H1 (cell line): Measurements from ENCODE around the gene CHAD. TPM values are rescaled to one million over a fixed set of nuclear protein-coding genes. Genes with fewer than 3 reads are reported as not detected.

Experiments
- CTCF ChIA-PET: fragments of 300-600 bp; sonication (Branson Sonifier 250); formaldehyde crosslinking; loops from one replicate; lab custom pipeline; 2021; ENCODE audit not compliant: partially characterized antibody; lab: Charles Lee
- POLR2A ChIA-PET: fragments of 300-600 bp; sonication (Branson Sonifier 250); formaldehyde crosslinking; loops from one replicate; lab custom pipeline; 2021; ENCODE audit warnings: inconsistent platforms; ENCODE audit not compliant: partially characterized antibody; lab: Charles Lee
- DNase-seq, 2 experiments: peaks; one replicate each; pipeline versions ENCODE4 v3.0.0 to v3.0.0-alpha.2; 2010 to 2022; ENCODE audit warnings: low spot score in 2 of 2, low read depth in 1 of 2, mixed read lengths in 1 of 2
- FAIRE-seq: peaks from 2 replicates; lab custom pipeline; 2011; peaks lifted over from hg19 to GRCh38; lab: Jason Lieb, UNC
- H2AFZ ChIP-seq: 2 replicates; pipeline ENCODE4 v1.8.1; 2012; ENCODE audit warnings: low read length, inconsistent platforms
- H2AK5ac ChIP-seq: 2 replicates; pipeline ENCODE4 v1.6.1; 2013; ENCODE audit warnings: low read depth, low read length
- H2BK120ac ChIP-seq: replicated peaks from 2 replicates; pipeline ENCODE3; 2013; ENCODE audit warnings: low read depth, low read length, inconsistent platforms
- H2BK12ac ChIP-seq: 2 replicates; pipeline ENCODE4 v1.6.1; 2013; ENCODE audit warnings: low read depth, low read length
- H2BK15ac ChIP-seq: 2 replicates; pipeline ENCODE4 v1.6.1; 2013; ENCODE audit warnings: low read length
- H2BK20ac ChIP-seq: 2 replicates; pipeline ENCODE4 v1.6.1; 2013; ENCODE audit warnings: low read length
- H2BK5ac ChIP-seq: 2 replicates; pipeline ENCODE4 v1.6.1; 2013; ENCODE audit warnings: low read depth, low read length
- H3K14ac ChIP-seq: 2 replicates; pipeline ENCODE4 v1.6.1; 2013; ENCODE audit warnings: inconsistent platforms; ENCODE audit not compliant: insufficient read length
- H3K18ac ChIP-seq: 2 replicates; pipeline ENCODE4 v1.6.1; 2013; ENCODE audit warnings: low read length; ENCODE audit errors: extremely low read depth
- H3K23ac ChIP-seq: 2 replicates; pipeline ENCODE4 v1.6.1; 2013; ENCODE audit warnings: inconsistent platforms; ENCODE audit not compliant: insufficient read length
- H3K23me2 ChIP-seq: 2 replicates; pipeline ENCODE4 v1.6.1; 2013; ENCODE audit warnings: low read depth, low read length
- H3K27ac ChIP-seq: 2 replicates; pipeline ENCODE4 v1.6.1; 2011; ENCODE audit warnings: low read depth, low read length, inconsistent platforms
- H3K27me3 ChIP-seq, 4 experiments: replicated peaks in 1 of 4; 1 replicate in 1 of 4; 2 replicates in 3 of 4; pipeline versions ENCODE4 v1.6.1 to v1.8.1; 2011 to 2013; ENCODE audit warnings: low read length in 3 of 4, mild to moderate bottlenecking in 3 of 4, inconsistent platforms in 2 of 4, mixed read lengths in 2 of 4, moderate library complexity in 1 of 4; ENCODE audit not compliant: control insufficient read depth in 3 of 4, insufficient read depth in 3 of 4; ENCODE audit errors: extremely low read depth in 1 of 4
- H3K36me3 ChIP-seq, 4 experiments: 2 replicates each; pipeline versions ENCODE4 v1.6.1 to v1.8.1; 2011 to 2013; ENCODE audit warnings: mild to moderate bottlenecking in 4 of 4, low read length in 3 of 4, moderate library complexity in 2 of 4, control low read depth in 1 of 4, inconsistent platforms in 1 of 4; ENCODE audit not compliant: insufficient read depth in 4 of 4, control insufficient read depth in 2 of 4
- H3K4ac ChIP-seq: replicated peaks from 2 replicates; pipeline ENCODE3; 2013; ENCODE audit warnings: low read length, low read depth, mixed read lengths, inconsistent platforms; ENCODE audit not compliant: insufficient read length
- H3K4me1 ChIP-seq, 4 experiments: replicated peaks in 1 of 4; 1 replicate in 1 of 4; 2 replicates in 3 of 4; pipeline versions ENCODE4 v1.6.1 to v1.8.1; 2011 to 2013; ENCODE audit warnings: low read length in 3 of 4, inconsistent platforms in 2 of 4, mixed read lengths in 1 of 4; ENCODE audit not compliant: insufficient read depth in 4 of 4, control insufficient read depth in 3 of 4
- H3K4me2 ChIP-seq, 2 experiments: 2 replicates each; pipeline versions ENCODE4 v1.6.1 to v1.8.1; 2011 to 2013; ENCODE audit warnings: low read depth in 2 of 2, low read length in 2 of 2, control low read depth in 1 of 2, inconsistent platforms in 1 of 2, mild to moderate bottlenecking in 1 of 2; ENCODE audit not compliant: insufficient read depth in 1 of 2
- H3K4me3 ChIP-seq, 4 experiments: fragments of 200-600, 300-600 bp in 1 of 4; sonication (generic), shearing (Covaris generic), sonication (Bioruptor Twin) in 1 of 4; 2 replicates each; pipeline versions ENCODE4 v1.5.1 to v1.8.1; 2011 to 2016; ENCODE audit warnings: low read length in 4 of 4, low read depth in 3 of 4, control low read depth in 2 of 4, inconsistent platforms in 2 of 4, mild to moderate bottlenecking in 2 of 4, mixed read lengths in 1 of 4, moderate library complexity in 1 of 4; ENCODE audit not compliant: insufficient read depth in 2 of 4; ENCODE audit errors: extremely low read depth in 1 of 4
- H3K56ac ChIP-seq: replicated peaks from 2 replicates; pipeline ENCODE3; 2013; ENCODE audit warnings: low read depth, mild to moderate bottlenecking, mixed read lengths, low read length, inconsistent platforms; ENCODE audit not compliant: insufficient read length
- H3K79me1 ChIP-seq: 2 replicates; pipeline ENCODE4 v1.6.1; 2013; ENCODE audit warnings: low read depth, low read length, control low read depth
- H3K79me2 ChIP-seq, 2 experiments: 2 replicates each; pipeline versions ENCODE4 v1.6.1 to v1.8.1; 2012 to 2013; ENCODE audit warnings: low read length in 2 of 2, mild to moderate bottlenecking in 2 of 2, inconsistent platforms in 1 of 2; ENCODE audit not compliant: insufficient read depth in 2 of 2, control insufficient read depth in 1 of 2
- H3K9ac ChIP-seq, 4 experiments: replicated peaks in 1 of 4; 1 replicate in 1 of 4; 2 replicates in 3 of 4; pipeline versions ENCODE4 v1.6.1 to v1.8.1; 2011 to 2013; ENCODE audit warnings: low read depth in 3 of 4, low read length in 3 of 4, control low read depth in 2 of 4, mild to moderate bottlenecking in 2 of 4, moderate library complexity in 2 of 4, inconsistent platforms in 1 of 4; ENCODE audit errors: extremely low read depth in 1 of 4
- H3K9me3 ChIP-seq, 2 experiments: 2 replicates each; pipeline versions ENCODE4 v1.6.1 to v1.8.1; 2012 to 2013; ENCODE audit warnings: mild to moderate bottlenecking in 2 of 2, moderate library complexity in 2 of 2, control low read depth in 1 of 2, inconsistent platforms in 1 of 2, low read depth in 1 of 2, low read length in 1 of 2, mixed read lengths in 1 of 2; ENCODE audit not compliant: insufficient read depth in 2 of 2
- H4K20me1 ChIP-seq, 2 experiments: replicated peaks in 1 of 2; 2 replicates each; pipeline versions ENCODE3 to v1.8.1; 2011 to 2013; ENCODE audit warnings: inconsistent platforms in 2 of 2, low read length in 2 of 2, mild to moderate bottlenecking in 1 of 2; ENCODE audit not compliant: insufficient read depth in 2 of 2, control insufficient read depth in 1 of 2
- H4K5ac ChIP-seq: 2 replicates; pipeline ENCODE4 v1.6.1; 2013; ENCODE audit warnings: low read length, low read depth, mixed read lengths, inconsistent platforms; ENCODE audit not compliant: insufficient read length
- H4K8ac ChIP-seq: 2 replicates; pipeline ENCODE4 v1.8.0; 2013; ENCODE audit warnings: mild to moderate bottlenecking, moderate library complexity, low read length, inconsistent platforms; ENCODE audit not compliant: insufficient read depth; ENCODE audit errors: extremely low read depth
- H4K91ac ChIP-seq: replicated peaks from 2 replicates; pipeline ENCODE3; 2013; ENCODE audit warnings: low read length, mixed read lengths, inconsistent platforms; ENCODE audit not compliant: insufficient read length
- BRCA1 ChIP-seq: IDR thresholded peaks from 2 replicates; pipeline ENCODE4 v1.6.1; 2012; ENCODE audit warnings: low read depth, low read length, improper control_type of control experiment
- CREB1 ChIP-seq: IDR thresholded peaks from 2 replicates; pipeline ENCODE4 v1.6.1; 2012; ENCODE audit warnings: inconsistent platforms
- E2F6 ChIP-seq: IDR thresholded peaks from 2 replicates; pipeline ENCODE4 v1.6.1; 2012; ENCODE audit warnings: inconsistent platforms
- FOSL1 ChIP-seq: IDR thresholded peaks from 2 replicates; pipeline ENCODE4 v1.6.1; 2011; ENCODE audit warnings: mild to moderate bottlenecking, low read depth, low read length, moderate library complexity; ENCODE audit not compliant: insufficient read depth
- GABPA ChIP-seq: IDR thresholded peaks from 2 replicates; pipeline ENCODE4 v1.6.1; 2011; ENCODE audit warnings: mild to moderate bottlenecking, low read length, moderate library complexity, borderline replicate concordance; ENCODE audit not compliant: insufficient read depth
- RAD21 ChIP-seq, 2 experiments: IDR thresholded peaks in 1 of 2; conservative IDR thresholded peaks in 1 of 2; 2 replicates each; pipeline ENCODE4 v1.6.1; 2011; ENCODE audit warnings: low read depth in 2 of 2, low read length in 2 of 2, improper control_type of control experiment in 1 of 2, inconsistent platforms in 1 of 2, mild to moderate bottlenecking in 1 of 2, moderate library complexity in 1 of 2
- SAP30 ChIP-seq: fragments of 300-600 bp; sonication (generic); IDR thresholded peaks from 2 replicates; pipeline ENCODE4 v1.7.1; 2012; ENCODE audit warnings: low read length, moderate library complexity, mild to moderate bottlenecking, inconsistent platforms; ENCODE audit not compliant: insufficient read depth, insufficient replicate concordance
- SP4 ChIP-seq: IDR thresholded peaks from 2 replicates; pipeline ENCODE4 v1.6.1; 2012; ENCODE audit warnings: low read length, inconsistent platforms
- TAF1 ChIP-seq: IDR thresholded peaks from 2 replicates; pipeline ENCODE4 v1.6.1; 2011; ENCODE audit warnings: mild to moderate bottlenecking, low read depth, low read length
- TBP ChIP-seq: IDR thresholded peaks from 2 replicates; pipeline ENCODE4 v1.6.1; 2011; ENCODE audit warnings: low read depth, low read length, improper control_type of control experiment
- WGBS, 2 experiments: shearing (Covaris generic) in 1 of 2; methylation state at CpG; one replicate each; pipeline versions ENCODE4 v1.1.6 to v1.1.7; 2013 to 2015; ENCODE audit warnings: low lambda C conversion rate in 2 of 2, mixed read lengths in 2 of 2, inconsistent platforms in 1 of 2, low coverage in 1 of 2, missing lambda C conversion rate in 1 of 2; ENCODE audit not compliant: insufficient replicate concordance in 2 of 2, insufficient coverage in 1 of 2, insufficient read length in 1 of 2; ENCODE audit errors: extremely low coverage in 1 of 2, missing lambda C conversion rate in 1 of 2; 5-methylcytosine and 5-hydroxymethylcytosine counted together
- polyA plus RNA-seq, 7 experiments: library from polyadenylated mRNA; depleted of rRNA in 3 of 7; stranded (reverse) in 5 of 7; unstranded in 2 of 7; fragments of >200 nt in 5 of 7; fragments of 200-250 nt in 2 of 7; gene quantifications; 1 replicate in 5 of 7; 2 replicates in 1 of 7; 4 replicates in 1 of 7; pipeline versions ENCODE4 v1.2.1 to v1.2.3, GENCODE V29; 2011 to 2013; ENCODE audit warnings: missing spikeins in 2 of 7, mixed read lengths in 2 of 7
- total RNA-seq: library from RNA; stranded (reverse); fragmentation: NEBNext Ultra II Directional; extraction: Animal tissue kit (Norgen Biotek cat#: 25700); gene quantifications from 2 replicates; pipeline ENCODE4 v1.2.1, GENCODE V29; 2021

The CHAD gene
- total and polyA plus RNA-seq, 2 of the 8 experiments (the other 6 are each of a cell fraction or from before 2014, with no cell fraction given) = 0.03 TPM; not detected in 1

GRCh38 chr17:50482110-50482509, 13.4 kb upstream of the CHAD start:
- Histone ChIP-seq H3K4me1 (peaks cover 0 to 6% (median 4%) of the 10 kb centered on the region in 4 experiments; a peak in 6 of 7 replicates), H3K27me3 (0 out of 7 replicates have a peak, but pooled peaks cover 0 to 2% (median 0%) of the 10 kb centered on the region in 4 experiments), H3K4me2 (no peak overlapping the region), H3K36me3 (peaks cover 0 to 13% (median 6%) of the 10 kb centered on the region in 4 experiments; a peak in 4 of 8 replicates), H3K79me2 (peaks cover 0 to 3% of the 10 kb centered on the region in 2 experiments; a peak in 1 of 4 replicates), H2BK20ac (no peak overlapping the region), H3K9ac (no peak overlapping the region), H3K4ac (no peak overlapping the region), H4K20me1 (peaks cover 0 to 2% of the 10 kb centered on the region in 2 experiments), H4K8ac (0 out of 2 replicates have a peak overlapping the region, but pooled peaks have one; percentile 28), H2BK5ac (no peak overlapping the region), H2BK12ac (no peak overlapping the region), H3K23ac (no peak overlapping the region), H3K79me1 (no peaks in the 10 kb centered on the region), H3K18ac (no peak overlapping the region), H2AFZ (no peak overlapping the region), H3K14ac (no peak overlapping the region), H2BK15ac (no peak overlapping the region), H3K23me2 (peaks cover 8% of the 10 kb centered on the region), H3K56ac (no peak overlapping the region), H3K9me3 (no peaks in the 10 kb centered on the region), H3K4me3 (no peak overlapping the region), H2BK120ac (no peak overlapping the region), H2AK5ac (no peak overlapping the region), H4K5ac (no peak overlapping the region), H3K27ac (no peak overlapping the region), H4K91ac (no peak overlapping the region)
- POLR2A ChIA-PET = interaction anchor here (0.9 to 1.1 kb wide), 3 partner anchors 22 to 84 kb away, joined by 3 to 4 read pairs (median 3); no protein-coding TSS in a partner anchor
- DNase-seq = no peak
- CTCF ChIA-PET = interaction anchor here (0.7 to 9.2 kb wide), 25 partner anchors 10 to 214 kb away, joined by 3 to 116 read pairs (median 5); partner anchors contain the start of genes EPN3, LRRC59 and SPATA20
- 95% methylated on average over 12 of the region's 23 CpGs; no CpG with 5 or more reads in 1 of the 2 experiments for WGBS, 2 experiments
- no peak for FAIRE-seq
- TF ChIP-seq E2F6 (no peak), RAD21 (IDR thresholded peaks at IDR 0.05 in 1 of 2, conservative IDR thresholded peaks at IDR 0.05 in 1 of 2; ENCODE audit: low read depth in 2 of 2, low read length in 2 of 2) (no peak), TAF1 (no peak), GABPA (no peak), BRCA1 (no peak), CREB1 (no peak), SAP30 (no peak), SP4 (no peak), FOSL1 (no peak), TBP (no peak)
